IPS-NIHi7 (cell line): ENCODE results near the gene CCDC13.

ENCODE experiments used
- DNase-seq: peaks from one replicate; pipeline ENCODE4 v3.0.0; 2012; ENCODE audit warnings: mixed read lengths; ENCODE audit errors: extremely low spot score

The CCDC13 gene

DNA sequence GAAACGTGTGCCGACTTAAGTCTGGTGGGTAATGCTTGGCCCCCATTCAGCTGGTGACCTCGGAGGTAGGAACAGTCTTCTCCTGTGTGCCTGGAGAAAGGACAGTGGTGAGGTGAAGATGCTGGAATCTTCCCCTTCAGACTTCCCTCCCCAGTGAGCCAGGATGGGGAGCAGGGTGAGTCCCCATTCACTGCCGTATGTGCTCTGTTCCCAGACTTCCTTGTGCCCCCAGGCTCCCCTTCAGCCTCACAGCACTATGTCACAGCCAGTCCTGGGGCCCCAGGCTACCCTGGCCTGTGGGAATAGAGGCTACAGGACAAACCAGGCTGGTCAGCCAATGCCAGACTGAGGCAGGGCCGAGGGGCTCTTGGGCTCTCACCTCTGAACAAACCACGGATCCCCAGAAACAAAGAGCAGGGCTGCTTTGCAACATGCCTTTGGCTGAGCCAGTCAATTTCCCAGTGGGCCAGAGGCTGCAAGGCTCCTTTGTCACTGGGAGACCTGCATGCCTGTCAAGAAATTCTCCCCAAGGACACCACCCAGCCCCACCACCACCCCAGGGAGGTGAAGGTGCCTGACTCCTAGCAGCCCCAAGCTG lies 38.7 kb downstream of the CCDC13 start:
- DNase-seq = no peak

DNA sequence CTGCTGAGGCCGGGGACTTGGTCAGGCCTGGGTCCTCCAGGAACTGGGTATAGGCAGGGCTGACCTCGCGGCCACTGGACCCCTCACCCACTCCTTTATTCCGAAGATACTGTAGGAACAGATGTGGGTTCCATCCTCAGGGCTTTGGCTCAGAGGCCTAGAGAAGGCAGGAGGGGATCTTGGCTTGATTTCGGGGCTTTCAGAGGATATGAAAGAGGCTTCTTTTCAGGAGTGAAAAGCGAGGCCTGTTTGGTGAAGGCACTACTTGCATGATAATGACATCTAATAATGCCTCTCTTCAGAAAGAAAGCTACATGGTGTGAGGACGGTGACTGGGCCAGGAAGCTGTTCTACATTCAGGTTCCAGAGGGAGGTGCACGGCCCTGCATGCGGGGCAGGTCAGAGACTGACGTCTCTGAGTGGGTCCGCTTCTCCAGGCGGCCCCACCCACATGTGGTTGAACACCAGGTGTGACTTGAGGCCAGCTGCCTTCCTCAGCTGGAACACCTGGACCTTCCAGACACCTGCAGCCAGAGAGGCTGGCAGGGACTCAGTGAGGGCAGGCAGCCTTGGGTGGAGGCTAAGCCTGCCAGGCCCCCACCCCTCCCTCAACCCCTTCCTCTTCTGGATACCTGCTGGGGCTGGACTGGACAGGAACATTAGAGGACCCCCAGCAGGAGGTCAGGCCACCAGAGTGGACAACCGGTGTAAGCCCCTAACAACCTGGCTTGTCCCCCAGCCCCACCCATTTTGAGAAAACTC lies 39.4 kb downstream of the CCDC13 start:
- DNase-seq = no peak

DNA sequence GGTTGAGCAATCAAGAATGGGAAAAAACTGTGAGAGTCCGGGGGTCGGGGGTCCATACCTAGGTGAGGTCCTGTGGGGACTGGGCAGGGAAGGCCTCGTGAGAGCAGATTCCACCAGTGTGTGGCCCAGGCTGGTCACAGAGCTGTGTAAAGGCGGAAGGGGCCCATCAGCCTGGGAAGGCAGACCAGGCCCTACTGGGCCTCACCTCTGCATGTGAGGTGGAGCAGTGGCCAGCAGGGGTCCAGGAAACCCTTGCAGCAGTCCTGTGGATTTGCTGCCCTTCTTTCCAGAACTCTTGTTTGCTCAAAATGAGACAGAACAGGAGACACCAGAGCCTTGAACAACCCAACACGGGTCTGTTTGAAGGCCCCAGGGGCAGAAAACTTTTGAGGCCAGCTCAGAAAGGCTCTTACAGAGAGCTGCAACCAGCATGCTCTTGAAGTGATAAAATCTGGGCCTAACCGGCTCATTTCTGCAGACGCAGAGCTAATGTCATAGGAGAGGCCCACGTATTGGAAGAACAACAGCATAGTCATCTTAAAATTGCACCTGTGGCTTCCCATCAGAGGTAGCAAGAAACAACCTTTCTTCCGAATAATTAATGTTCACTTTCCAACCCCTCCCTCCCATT lies 40.1 kb downstream of the CCDC13 start:
- DNase-seq = peak; percentile 55

DNA sequence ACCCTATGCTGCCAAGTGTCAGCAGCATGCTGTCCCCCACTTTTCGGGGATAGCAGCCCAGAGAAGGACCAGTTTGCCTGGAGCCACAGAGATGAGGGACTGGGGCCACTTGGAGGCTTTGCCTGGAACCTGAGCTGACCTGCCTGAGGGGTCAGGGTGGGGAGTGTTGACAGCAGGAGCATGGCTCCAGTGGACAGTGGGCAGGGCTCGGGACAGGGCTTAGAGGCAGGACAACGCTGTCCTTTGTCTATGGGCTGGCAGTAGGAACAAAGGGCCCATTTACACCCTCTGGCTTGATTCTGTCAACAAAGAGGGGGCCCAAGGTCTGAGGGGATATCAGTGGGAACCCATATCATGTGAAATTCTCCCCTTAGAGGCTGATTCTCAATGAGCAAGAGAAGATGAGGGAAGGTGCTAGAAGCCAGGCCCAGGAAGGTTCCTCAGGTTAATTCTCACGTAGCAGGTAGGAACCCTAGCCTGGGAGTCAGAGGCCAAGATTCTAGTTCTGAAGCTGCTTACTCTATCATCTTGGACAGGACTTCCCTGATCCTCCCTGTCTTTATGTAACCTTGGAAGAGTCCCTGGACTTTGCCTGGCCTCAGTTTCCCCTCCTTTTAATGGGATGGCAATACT lies 40.7 kb downstream of the CCDC13 start:
- DNase-seq = no peak

DNA sequence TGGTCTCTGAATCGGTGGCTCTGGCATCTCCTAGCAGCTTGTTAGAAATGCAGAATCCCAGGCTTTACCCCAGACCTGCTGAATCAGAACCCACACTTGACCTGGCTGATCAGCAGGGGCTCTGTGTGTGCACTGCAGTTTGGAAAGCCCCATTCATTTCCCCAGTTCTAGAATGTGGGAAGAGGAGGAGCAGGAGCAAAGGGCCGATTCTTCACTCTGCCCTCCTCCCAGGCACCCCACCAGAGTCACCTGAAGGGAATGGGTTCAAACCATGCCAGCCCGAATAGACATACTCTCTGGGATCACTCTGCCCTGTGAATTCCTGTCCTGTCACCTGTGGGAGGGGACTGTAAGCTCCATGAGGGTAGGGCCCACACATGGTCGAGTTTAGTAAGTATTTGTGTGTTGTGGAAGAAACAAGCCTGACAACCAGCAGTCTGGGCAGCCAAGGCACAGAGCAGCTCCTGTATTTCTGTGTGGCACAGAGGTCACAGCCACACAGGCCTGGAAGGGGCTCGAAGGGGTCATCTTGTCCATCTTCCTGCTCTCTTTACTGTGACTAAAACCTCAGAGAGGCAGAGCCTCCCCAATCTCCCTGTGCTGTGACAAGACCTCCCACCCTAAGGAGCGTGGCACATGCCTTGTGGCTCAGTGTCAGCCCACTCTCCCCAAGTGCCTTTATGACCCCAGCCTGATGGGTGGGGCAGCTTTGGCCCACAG lies 41.4 kb downstream of the CCDC13 start:
- no peak for DNase-seq

DNA sequence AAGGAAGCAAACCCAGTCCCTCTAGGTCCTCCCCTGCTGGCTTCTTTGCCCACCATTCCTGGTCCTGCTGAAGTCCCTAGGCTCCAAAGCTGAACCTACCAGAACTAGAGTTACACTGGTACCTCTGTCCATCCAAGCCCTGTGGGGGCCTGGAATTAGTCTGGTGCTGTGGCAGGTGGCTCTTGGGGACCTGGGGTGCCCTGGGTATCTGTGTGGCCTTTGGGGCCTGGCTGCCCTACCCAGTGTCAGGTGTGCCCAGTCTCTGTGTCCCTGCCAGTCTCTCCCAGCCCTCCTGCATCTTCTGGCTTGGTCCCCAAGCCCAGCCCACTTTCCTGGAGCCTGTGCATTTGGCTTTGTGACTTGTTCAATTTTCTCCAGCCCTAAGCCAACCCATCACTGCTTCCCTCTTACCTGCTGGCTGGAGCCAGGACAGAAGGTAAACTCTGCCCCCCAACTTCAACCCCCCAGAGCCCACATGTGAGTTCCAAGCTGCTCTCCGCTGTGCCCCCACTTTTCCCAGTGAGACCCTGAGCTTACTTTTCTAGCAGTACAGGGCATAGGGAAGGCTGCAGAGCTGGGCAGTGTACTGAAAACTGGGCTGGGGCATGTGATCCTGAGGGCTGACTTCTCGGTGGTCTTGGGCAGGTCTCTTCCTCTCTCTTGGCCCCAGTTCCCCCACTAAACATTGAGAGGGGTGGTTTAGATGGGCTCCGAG lies 42.2 kb downstream of the CCDC13 start:
- DNase-seq = no peak

DNA sequence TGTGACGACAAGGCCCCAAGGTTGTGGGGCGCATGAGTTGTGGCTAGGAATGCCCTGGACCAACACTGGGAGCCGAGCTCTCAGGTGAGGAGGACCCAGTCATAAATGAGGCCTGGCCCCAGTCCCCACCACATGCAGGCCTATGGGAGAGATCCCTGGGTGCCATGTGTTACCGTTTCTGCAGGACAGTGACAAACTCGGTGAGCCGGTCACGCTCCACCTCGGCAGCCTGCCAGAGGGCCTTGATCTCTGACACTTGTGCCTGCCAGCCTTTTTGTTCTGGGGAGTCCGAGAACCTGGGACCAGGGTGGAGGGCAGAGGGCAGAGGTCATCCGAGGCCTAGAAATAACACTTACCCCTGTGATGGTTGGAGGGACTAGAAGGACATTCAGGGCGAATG lies 42.8 kb downstream of the CCDC13 start:
- no peak for DNase-seq

DNA sequence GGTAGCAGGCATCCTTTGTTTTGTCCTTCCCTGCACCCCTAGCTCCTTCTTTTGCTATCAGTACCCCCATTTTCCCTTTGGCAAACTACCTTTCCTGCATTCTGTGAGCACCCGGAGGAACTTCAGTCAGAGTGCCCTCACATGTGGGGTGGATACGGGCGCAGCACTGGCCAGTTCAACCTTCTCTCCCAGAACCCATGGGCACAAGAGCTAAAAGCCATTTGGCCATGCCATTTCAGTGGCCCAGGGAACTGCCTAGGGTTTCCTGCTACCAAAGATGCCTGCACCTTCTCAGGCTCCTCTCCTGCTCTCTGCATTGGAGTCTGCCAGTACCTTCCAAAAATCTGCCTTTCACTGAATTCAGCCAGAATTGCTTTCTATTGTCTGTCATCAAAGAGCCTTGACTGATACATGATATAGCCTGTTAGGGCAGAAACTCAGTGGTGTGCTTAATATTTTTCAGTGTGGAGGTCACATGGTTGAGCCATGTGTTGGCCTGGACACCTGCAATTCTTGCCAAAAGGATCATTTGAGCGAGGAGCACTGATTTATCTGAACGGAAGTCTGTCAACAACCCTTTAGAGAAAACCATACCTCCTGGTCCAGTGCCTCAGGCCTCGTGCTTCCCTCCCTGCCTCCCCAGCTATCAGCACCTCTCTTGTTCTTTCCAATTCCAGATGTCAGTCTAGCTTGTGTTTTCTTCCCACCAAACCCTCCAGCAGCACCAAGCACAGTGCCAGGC lies 43.5 kb downstream of the CCDC13 start:
- no peak for DNase-seq

DNA sequence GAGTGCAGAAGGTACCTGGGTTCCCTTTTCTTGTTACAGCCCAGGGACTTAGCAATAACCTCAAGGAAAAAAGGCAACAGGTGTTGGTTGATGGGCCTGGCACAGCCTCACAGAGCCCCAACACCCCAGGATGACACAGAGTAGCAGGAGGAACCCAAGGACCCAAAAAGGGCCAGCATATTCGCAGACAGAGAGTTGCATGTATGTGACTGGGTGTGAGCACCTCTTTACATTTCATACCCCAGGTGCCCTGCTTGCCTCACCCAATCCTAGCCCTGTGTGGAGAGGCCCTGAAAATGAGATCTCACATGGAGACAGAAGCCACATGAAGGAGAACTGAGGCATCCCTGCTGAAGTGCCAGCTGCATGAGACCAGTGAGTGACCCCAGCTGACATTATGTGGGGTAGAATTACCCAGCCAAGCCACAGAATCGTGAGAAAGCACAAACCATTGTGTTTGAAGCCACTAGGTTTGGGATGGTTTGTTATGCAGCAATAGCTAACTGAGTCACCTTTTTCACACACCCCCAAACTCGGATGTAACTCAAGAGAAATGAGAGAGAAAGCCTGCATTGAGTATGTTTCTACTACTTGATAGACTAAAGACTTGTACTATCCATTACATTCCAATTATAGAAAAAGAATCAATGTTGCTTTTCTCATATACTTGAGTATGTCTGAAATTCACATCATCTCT lies 44.2 kb downstream of the CCDC13 start:
- no peak for DNase-seq

DNA sequence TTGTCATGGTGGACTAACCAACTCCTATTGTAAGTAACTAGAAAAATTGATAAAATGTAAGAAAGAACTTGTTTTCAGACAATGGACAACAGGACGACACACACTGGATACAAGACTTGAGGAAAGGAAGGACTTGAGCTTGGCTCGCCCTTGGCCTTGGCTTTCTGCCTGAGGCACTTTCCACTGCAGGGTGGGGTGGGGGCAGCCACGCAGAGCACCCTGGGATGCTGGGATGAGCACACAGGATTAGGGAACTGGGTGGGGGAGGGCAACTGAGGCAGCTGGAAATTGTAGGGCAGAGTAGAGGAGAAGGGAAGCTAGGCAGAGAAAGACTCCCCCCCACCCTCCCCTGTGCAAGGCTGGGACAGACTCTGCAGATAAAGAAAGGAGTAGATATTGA lies 45.0 kb downstream of the CCDC13 start:
- DNase-seq = no peak

DNA sequence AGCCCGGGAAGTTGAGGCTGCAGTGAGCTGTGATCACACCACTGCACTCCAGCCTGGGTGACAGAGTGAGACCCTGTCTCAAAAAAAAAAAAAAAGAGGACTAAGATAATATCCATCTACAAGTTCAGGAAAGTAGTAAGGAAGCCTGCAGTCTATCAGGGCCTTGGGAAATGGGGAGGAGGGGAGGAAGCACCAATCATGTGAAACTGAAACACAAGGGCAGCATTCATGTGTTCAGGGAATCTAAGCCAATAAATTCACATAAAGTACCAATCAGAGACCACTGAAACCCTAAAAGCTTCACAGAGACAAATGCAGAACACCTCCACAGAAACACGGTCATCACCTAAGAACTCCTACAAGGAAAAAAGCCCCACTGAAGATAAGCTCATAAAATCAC lies 47.6 kb downstream of the CCDC13 start:
- no peak for DNase-seq

DNA sequence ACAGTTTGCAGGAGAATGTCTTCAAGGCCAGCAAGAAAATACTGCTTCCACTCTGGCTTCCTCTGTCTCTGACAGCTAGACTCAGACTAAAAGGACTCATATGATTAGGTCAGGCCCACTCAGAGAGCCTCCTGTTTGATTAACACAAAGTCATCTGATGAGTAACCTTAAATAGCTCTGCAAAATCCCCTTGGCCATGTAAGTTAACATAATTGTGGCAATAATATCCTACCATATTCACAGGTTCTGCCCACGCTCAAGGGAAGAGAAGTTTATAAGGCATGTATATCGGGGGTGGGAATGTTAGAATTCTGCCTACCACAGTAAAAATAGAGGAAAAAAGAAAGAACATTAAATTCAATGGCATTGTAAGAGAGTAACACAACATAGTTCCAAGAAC lies 49.8 kb downstream of the CCDC13 start:
- DNase-seq = no peak
